HL-60 (cell line): ENCODE results near the gene TMOD2.

Source experiments
- GABPA ChIP-seq: IDR thresholded peaks from 2 replicates; pipeline ENCODE4 v1.6.1; 2012; ENCODE audit warnings: low read depth
- POLR2AphosphoS5 ChIP-seq: IDR thresholded peaks from 2 replicates; pipeline ENCODE4 v1.6.1; 2012; ENCODE audit warnings: low read depth
- TF ChIP-seq, protein P1 (sequence below): IDR thresholded peaks from one replicate; pipeline ENCODE4 v1.5.1; 2011; ENCODE audit warnings: low read length, control low read depth, inconsistent platforms; ENCODE audit not compliant: insufficient read depth
- TF ChIP-seq, protein P2 (sequence below): IDR thresholded peaks from 2 replicates; pipeline ENCODE4 v1.6.1; 2012; ENCODE audit warnings: low read depth; ENCODE audit not compliant: insufficient replicate concordance

DNA sequence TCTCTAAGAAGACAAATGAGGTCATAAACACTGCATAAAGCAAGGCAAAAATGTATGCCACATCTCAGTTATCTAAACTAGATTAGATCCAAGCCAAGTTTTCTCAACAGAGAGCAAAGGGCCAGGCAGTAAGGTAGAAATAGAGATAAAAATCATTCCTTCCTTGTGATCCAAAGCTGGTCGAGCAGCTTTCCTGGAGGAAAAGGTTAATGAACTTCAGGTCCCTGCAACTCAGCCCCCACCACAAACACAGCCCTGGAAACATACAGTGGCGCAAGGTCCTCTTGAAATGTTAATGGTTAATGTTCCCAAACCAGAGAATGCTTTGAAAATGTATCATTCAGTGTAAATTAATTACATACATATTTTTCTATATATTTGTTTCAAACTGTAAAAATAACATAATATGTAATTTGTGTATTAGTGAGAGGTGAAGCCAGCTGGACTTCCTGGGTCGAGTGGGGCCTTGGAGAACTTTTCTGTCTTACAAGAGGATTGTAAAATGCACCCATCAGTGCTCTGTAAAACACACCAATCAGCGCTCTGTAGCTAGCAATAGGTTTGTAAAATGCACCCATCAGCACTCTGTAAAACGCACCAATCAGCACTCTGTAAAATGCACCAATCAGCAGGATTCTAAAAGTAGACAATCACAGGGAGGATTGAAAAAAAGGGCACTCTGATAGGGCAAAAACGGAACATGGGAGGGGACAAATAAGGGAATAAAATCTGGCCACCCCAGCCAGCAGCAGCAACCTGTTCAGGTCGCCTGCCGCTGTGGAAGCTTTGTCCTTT lies 31.0 kb upstream of the TMOD2 start:
- TF ChIP-seq, protein P1, sequence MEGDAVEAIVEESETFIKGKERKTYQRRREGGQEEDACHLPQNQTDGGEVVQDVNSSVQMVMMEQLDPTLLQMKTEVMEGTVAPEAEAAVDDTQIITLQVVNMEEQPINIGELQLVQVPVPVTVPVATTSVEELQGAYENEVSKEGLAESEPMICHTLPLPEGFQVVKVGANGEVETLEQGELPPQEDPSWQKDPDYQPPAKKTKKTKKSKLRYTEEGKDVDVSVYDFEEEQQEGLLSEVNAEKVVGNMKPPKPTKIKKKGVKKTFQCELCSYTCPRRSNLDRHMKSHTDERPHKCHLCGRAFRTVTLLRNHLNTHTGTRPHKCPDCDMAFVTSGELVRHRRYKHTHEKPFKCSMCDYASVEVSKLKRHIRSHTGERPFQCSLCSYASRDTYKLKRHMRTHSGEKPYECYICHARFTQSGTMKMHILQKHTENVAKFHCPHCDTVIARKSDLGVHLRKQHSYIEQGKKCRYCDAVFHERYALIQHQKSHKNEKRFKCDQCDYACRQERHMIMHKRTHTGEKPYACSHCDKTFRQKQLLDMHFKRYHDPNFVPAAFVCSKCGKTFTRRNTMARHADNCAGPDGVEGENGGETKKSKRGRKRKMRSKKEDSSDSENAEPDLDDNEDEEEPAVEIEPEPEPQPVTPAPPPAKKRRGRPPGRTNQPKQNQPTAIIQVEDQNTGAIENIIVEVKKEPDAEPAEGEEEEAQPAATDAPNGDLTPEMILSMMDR, result no peak
- TF ChIP-seq, protein P2, sequence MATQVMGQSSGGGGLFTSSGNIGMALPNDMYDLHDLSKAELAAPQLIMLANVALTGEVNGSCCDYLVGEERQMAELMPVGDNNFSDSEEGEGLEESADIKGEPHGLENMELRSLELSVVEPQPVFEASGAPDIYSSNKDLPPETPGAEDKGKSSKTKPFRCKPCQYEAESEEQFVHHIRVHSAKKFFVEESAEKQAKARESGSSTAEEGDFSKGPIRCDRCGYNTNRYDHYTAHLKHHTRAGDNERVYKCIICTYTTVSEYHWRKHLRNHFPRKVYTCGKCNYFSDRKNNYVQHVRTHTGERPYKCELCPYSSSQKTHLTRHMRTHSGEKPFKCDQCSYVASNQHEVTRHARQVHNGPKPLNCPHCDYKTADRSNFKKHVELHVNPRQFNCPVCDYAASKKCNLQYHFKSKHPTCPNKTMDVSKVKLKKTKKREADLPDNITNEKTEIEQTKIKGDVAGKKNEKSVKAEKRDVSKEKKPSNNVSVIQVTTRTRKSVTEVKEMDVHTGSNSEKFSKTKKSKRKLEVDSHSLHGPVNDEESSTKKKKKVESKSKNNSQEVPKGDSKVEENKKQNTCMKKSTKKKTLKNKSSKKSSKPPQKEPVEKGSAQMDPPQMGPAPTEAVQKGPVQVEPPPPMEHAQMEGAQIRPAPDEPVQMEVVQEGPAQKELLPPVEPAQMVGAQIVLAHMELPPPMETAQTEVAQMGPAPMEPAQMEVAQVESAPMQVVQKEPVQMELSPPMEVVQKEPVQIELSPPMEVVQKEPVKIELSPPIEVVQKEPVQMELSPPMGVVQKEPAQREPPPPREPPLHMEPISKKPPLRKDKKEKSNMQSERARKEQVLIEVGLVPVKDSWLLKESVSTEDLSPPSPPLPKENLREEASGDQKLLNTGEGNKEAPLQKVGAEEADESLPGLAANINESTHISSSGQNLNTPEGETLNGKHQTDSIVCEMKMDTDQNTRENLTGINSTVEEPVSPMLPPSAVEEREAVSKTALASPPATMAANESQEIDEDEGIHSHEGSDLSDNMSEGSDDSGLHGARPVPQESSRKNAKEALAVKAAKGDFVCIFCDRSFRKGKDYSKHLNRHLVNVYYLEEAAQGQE, result no peak
- TF ChIP-seq POLR2AphosphoS5, result no peak
- no peak for TF ChIP-seq GABPA
